BJ (cell line): ENCODE measurements around the gene LZTS3. TPM values are rescaled to one million over a fixed set of nuclear protein-coding genes. Genes with fewer than 3 reads are reported as not detected.

Experiments
- CTCF ChIA-PET: fragments of 350-600 bp; formaldehyde crosslinking; extraction: SDS; loops from one replicate; lab custom pipeline; 2021; ENCODE audit warnings: antibody characterized with exemption, inconsistent platforms; lab: Yijun Ruan, JAX
- POLR2A ChIA-PET: fragments of 300-600 bp; sonication (Branson Sonifier 250); formaldehyde crosslinking; extraction: SDS; loops from one replicate; lab custom pipeline; 2021; ENCODE audit warnings: antibody characterized with exemption; lab: Charles Lee
- DNase-seq: peaks from one replicate; pipeline ENCODE4 v3.0.0-alpha.2; 2011; ENCODE audit warnings: low read depth
- H3K27me3 ChIP-seq: 2 replicates; pipeline ENCODE4 v1.6.0; 2011; ENCODE audit warnings: low read length; ENCODE audit not compliant: control insufficient read depth, insufficient read depth
- H3K36me3 ChIP-seq: 2 replicates; pipeline ENCODE4 v1.5.1; 2011; ENCODE audit warnings: low read length; ENCODE audit not compliant: control insufficient read depth, insufficient read depth
- H3K4me3 ChIP-seq: 2 replicates; pipeline ENCODE4 v1.5.1; 2011; ENCODE audit warnings: low read depth, mild to moderate bottlenecking, control low read depth, low read length
- polyA plus RNA-seq: library from polyadenylated mRNA; depleted of rRNA; stranded (reverse); fragments of >200 nt; gene quantifications from 2 replicates; pipeline ENCODE4 v1.2.3, GENCODE V29; 2011
- TF ChIP-seq, protein P1 (sequence below): IDR thresholded peaks from 2 replicates; pipeline ENCODE4 v1.5.1; 2011; ENCODE audit warnings: low read depth, mild to moderate bottlenecking, control low read depth, inconsistent platforms, low read length, moderate library complexity; ENCODE audit not compliant: insufficient read depth

LZTS3 gene
- polyA plus RNA-seq, 1 experiment: 8.8 TPM

DNA sequence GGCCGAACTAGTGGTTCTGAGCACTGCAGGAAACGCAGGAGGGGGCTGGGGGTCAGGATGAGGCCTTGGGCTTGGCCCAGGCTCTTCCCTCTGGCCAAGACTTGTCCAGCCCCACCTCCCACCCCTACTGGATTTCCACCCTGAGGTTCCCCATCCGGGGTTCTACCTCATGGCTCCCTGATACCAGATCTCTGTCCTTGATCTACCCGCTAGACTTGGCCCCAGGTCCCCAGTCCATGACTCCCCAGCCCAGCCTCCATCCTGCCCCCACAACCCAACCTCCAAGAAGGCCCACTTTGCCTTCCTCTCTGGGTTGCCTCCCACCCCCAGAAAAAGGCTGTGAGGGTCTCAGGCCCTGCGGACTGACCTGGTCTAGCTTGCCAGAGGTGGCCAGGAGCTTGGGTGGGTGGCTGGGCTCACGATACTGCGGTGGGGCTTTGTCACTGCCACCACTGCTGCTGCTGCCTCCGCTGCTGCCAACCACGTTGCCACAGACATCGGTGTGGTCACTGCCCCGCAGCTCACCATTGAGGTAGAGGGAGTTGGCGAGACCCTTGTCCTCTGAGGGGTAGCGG, 6.9 kb downstream of the LZTS3 start:
- Histone ChIP-seq H3K27me3 (peaks cover 3% of the 10 kb centered on the region), H3K4me3 (no peak overlapping the region), H3K36me3 (no peaks in the 10 kb centered on the region; the same call in 1 of the 2 replicates)
- ChIA-PET CTCF (no interaction called here), POLR2A (no interaction called here)
- TF ChIP-seq, protein P1, sequence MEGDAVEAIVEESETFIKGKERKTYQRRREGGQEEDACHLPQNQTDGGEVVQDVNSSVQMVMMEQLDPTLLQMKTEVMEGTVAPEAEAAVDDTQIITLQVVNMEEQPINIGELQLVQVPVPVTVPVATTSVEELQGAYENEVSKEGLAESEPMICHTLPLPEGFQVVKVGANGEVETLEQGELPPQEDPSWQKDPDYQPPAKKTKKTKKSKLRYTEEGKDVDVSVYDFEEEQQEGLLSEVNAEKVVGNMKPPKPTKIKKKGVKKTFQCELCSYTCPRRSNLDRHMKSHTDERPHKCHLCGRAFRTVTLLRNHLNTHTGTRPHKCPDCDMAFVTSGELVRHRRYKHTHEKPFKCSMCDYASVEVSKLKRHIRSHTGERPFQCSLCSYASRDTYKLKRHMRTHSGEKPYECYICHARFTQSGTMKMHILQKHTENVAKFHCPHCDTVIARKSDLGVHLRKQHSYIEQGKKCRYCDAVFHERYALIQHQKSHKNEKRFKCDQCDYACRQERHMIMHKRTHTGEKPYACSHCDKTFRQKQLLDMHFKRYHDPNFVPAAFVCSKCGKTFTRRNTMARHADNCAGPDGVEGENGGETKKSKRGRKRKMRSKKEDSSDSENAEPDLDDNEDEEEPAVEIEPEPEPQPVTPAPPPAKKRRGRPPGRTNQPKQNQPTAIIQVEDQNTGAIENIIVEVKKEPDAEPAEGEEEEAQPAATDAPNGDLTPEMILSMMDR: no peak
- no peak for DNase-seq

DNA sequence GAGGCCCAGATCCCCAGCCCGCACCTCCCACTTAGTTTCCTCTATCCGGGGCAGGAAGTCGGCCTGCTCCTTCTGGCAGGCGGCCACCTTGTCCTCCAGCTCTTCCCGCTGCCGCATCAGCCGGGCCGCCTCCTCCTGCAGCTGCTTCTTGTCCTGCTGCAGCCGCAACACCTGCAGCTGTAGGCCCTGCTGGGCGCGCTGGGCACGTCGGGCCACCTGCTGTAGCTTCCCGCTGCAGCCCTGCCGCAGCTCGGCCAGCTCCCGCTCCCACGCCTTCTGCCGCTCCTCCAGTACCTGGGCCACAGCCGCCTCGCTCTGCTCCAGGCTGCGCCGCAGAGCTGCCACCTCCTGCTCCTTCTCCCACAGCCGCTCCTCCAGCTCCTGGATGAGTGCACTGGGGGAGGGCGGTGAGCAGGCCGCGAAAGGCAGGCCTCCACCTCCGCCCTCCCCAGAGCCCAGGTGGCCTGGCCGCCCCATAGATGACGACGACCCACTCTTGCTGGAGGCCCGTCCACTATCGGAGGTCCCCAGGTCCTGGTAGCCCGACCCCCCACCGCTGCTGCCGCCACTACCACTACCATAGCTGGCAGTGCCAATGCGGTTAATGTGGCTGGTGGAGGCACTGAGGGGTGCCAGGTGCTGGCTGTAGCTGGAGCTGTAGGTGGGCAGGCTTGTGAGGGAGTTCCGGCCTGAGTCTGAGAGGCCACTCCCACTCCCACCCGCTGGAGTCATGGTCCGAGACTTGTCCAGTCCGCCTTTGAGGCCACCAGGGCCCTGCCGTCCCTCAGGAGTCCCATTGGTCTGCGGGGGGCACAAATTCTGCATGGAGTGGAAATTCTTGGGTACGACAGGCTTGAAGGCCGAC, 7.6 kb downstream of the LZTS3 start:
- ChIA-PET POLR2A (no interaction called here), CTCF (no interaction called here)
- Histone ChIP-seq H3K36me3 (no peaks in the 10 kb centered on the region; the same call in 1 of the 2 replicates), H3K4me3 (no peak overlapping the region), H3K27me3 (peaks cover 3% of the 10 kb centered on the region)
- DNase-seq: no peak
- TF ChIP-seq, protein P1: no peak

DNA sequence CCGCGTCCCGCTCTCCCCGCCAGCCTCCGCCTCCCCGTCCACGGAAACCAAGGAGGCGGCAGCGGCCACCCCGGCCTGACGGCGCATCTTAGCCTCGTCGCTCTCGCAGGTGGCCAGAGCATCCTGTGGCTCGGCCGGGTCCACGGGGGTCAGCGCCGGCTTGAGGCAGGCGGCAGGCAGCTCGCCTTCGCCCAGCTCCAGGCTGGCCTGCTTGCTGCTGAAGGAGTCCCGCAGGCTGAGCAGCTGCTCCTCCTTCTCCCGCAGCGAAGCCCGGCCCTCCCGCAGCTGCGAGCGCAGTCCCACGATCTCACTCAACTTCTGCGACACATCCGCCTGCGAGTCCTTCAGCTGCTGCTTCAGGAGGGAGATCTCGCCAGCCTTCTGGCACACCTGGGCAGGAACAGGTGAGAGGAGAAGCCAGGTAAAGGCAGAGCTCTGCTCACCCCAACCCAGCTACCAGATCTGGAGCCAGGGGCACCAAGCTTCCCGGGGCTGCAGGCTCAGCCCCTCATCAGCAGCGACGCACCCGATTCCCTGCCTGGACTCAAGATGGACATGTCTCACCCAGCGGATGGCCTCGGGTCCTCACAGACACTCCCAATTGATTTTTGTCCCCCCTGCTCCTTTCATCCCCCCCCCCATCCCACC, 8.5 kb downstream of the LZTS3 start:
- ChIA-PET POLR2A (no interaction called here), CTCF (no interaction called here)
- H3K27me3 ChIP-seq: peaks cover 3% of the 10 kb centered on the region
- DNase-seq: no peak
- H3K4me3 ChIP-seq: no peak overlapping the region
- TF ChIP-seq, protein P1: no peak
- no peaks in the 10 kb centered on the region; the same call in 1 of the 2 replicates for H3K36me3 ChIP-seq

DNA sequence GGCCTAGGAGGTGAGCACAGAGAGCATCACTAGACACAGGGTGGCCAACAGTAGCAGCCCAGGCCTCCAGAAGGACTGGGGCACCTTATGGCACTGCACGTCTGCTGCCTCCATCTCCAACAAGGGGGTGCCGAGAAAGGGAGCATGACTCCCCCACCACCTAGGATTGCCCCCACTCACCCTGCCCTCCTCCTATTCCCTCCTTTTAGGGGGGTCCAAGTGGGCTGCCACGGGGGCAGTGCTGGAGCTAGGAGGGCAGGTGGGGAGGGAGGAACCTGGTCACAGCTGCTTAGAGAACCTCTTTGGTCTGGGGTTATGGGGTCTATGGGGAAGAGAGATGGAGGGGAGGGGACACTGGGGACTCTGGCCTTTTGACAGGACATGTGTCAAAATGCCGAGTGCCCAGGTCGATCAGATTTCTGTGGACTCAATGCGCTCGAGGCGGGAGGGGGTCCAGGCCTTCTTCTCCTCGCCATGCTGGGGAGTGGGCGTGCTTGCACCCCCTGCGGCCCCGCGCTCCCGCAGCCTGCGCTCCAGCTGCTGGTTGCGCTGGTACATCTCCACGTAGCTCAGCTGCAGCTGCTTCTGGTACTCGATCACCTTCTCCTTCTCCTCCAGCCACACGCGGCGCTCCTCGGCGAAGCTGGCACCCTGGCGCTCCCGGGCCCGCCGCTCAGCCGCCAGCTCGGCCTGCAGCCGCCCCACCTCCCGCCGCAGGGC, 9.1 kb downstream of the LZTS3 start:
- H3K36me3 ChIP-seq: no peaks in the 10 kb centered on the region; the same call in 1 of the 2 replicates
- TF ChIP-seq, protein P1: no peak
- no peak for DNase-seq
- peaks cover 3% of the 10 kb centered on the region for H3K27me3 ChIP-seq
- ChIA-PET CTCF (no interaction called here), POLR2A (no interaction called here)
- no peak overlapping the region for H3K4me3 ChIP-seq
